Neural cell (in vitro differentiated cells): ENCODE measurements around the gene LAYN. TPM values are rescaled to one million over a fixed set of nuclear protein-coding genes. Genes with fewer than 3 reads are reported as not detected.

Experiments
- H2AFZ ChIP-seq: fragments of 200-600, 300-800 bp; sonication (generic), shearing (Covaris generic); 2 replicates; pipeline ENCODE4 v1.6.0; 2014; ENCODE audit warnings: low read depth, mild to moderate bottlenecking, antibody characterized with exemption, low read length, moderate library complexity
- H3F3A ChIP-seq: fragments of 200-600 bp; shearing (Covaris generic); 2 replicates; pipeline ENCODE4 v1.6.1; 2016; ENCODE audit warnings: mild to moderate bottlenecking, moderate library complexity, mixed read lengths, antibody characterized with exemption, low read length; ENCODE audit not compliant: insufficient read depth, poor library complexity, severe bottlenecking
- H3K27ac ChIP-seq: fragments of 200-600, 300-800 bp; sonication (generic), shearing (Covaris generic); 2 replicates; pipeline ENCODE4 v1.5.1; 2014; ENCODE audit warnings: mild to moderate bottlenecking, low read length, moderate library complexity
- H3K27me3 ChIP-seq: fragments of 300-800, 200-600 bp; sonication (generic), shearing (Covaris generic); 2 replicates; pipeline ENCODE4 v1.6.0; 2014; ENCODE audit warnings: mild to moderate bottlenecking, low read depth, low read length, moderate library complexity; ENCODE audit not compliant: insufficient read depth
- H3K36me3 ChIP-seq: fragments of 300-800, 200-600 bp; sonication (generic), shearing (Covaris generic); 2 replicates; pipeline ENCODE4 v1.5.1; 2014; ENCODE audit warnings: mild to moderate bottlenecking, antibody characterized with exemption, low read length, moderate library complexity; ENCODE audit not compliant: insufficient read depth
- H3K4me2 ChIP-seq: fragments of 300-800, 200-600 bp; sonication (generic), shearing (Covaris generic); 2 replicates; pipeline ENCODE4 v1.6.0; 2014; ENCODE audit warnings: mild to moderate bottlenecking, low read length
- H3K4me3 ChIP-seq: fragments of 300-800, 200-600 bp; sonication (generic), shearing (Covaris generic); 2 replicates; pipeline ENCODE4 v1.5.1; 2014; ENCODE audit warnings: mild to moderate bottlenecking, low read length, moderate library complexity
- H3K79me2 ChIP-seq: fragments of 200-600 bp; shearing (Covaris generic); replicated peaks from 2 replicates; pipeline ENCODE4 v1.6.0; 2014; ENCODE audit warnings: mild to moderate bottlenecking, low read length, moderate library complexity; ENCODE audit not compliant: insufficient read depth
- H3K9ac ChIP-seq: fragments of 300-800, 200-600 bp; sonication (generic), shearing (Covaris generic); 2 replicates; pipeline ENCODE4 v1.6.1; 2016; ENCODE audit warnings: mild to moderate bottlenecking, low read length, mixed read lengths
- H3K9me2 ChIP-seq: fragments of 200-600 bp; shearing (Covaris generic); 2 replicates; pipeline ENCODE4 v1.6.1; 2016; ENCODE audit warnings: mild to moderate bottlenecking, low read length, mixed read lengths; ENCODE audit not compliant: insufficient read depth
- H3K9me3 ChIP-seq: fragments of 200-600, 300-800 bp; sonication (generic), shearing (Covaris generic); 2 replicates; pipeline ENCODE4 v1.6.1; 2016; ENCODE audit warnings: mild to moderate bottlenecking, mixed run types, low read length, moderate library complexity, mixed read lengths
- H4K20me1 ChIP-seq: fragments of 200-600 bp; shearing (Covaris generic); 2 replicates; pipeline ENCODE4 v1.6.1; 2016; ENCODE audit warnings: mild to moderate bottlenecking, mixed run types; ENCODE audit not compliant: insufficient read depth
- EP300 ChIP-seq: fragments of 450-650 bp; conservative IDR thresholded peaks from 2 replicates; pipeline ENCODE4 v1.6.1; 2014; ENCODE audit warnings: antibody characterized with exemption, mild to moderate bottlenecking, moderate library complexity; ENCODE audit not compliant: poor library complexity, severe bottlenecking
- EZH2 ChIP-seq: fragments of 200-600, 300-800 bp; shearing (Covaris generic), sonication (generic); IDR thresholded peaks from 2 replicates; pipeline ENCODE4 v1.6.1; 2014; ENCODE audit warnings: antibody characterized with exemption, low read length, borderline replicate concordance, mild to moderate bottlenecking; ENCODE audit not compliant: insufficient read depth, poor library complexity, severe bottlenecking
- MXI1 ChIP-seq: fragments of 450-650 bp; conservative IDR thresholded peaks from 2 replicates; pipeline ENCODE4 v1.6.1; 2014; ENCODE audit warnings: antibody characterized with exemption, mild to moderate bottlenecking; ENCODE audit not compliant: poor library complexity, severe bottlenecking
- POLR2AphosphoS5 ChIP-seq: IDR thresholded peaks from 2 replicates; pipeline ENCODE4 v1.6.1; 2012
- RAD21 ChIP-seq: fragments of 450-650 bp; conservative IDR thresholded peaks from 2 replicates; pipeline ENCODE4 v1.6.1; 2014; ENCODE audit warnings: antibody characterized with exemption, mild to moderate bottlenecking, moderate library complexity
- SMC3 ChIP-seq: fragments of 450-650 bp; conservative IDR thresholded peaks from 2 replicates; pipeline ENCODE4 v1.6.1; 2014; ENCODE audit warnings: antibody characterized with exemption, mild to moderate bottlenecking, moderate library complexity; ENCODE audit not compliant: poor library complexity
- TAF1 ChIP-seq: IDR thresholded peaks from 2 replicates; pipeline ENCODE4 v1.6.1; 2012; ENCODE audit warnings: low read depth
- polyA plus RNA-seq: library from polyadenylated mRNA; depleted of rRNA; stranded (reverse); fragments of >200 nt; gene quantifications from 2 replicates; pipeline ENCODE4 v1.2.3, GENCODE V29; 2014
- TF ChIP-seq, protein P1 (sequence below): IDR thresholded peaks from 2 replicates; pipeline ENCODE4 v1.6.1; 2012; ENCODE audit warnings: borderline replicate concordance
- TF ChIP-seq, protein P2 (sequence below): fragments of 450-650 bp; IDR thresholded peaks from 2 replicates; pipeline ENCODE4 v1.5.1; 2014; ENCODE audit warnings: antibody characterized with exemption, mild to moderate bottlenecking, moderate library complexity; ENCODE audit not compliant: poor library complexity, severe bottlenecking

LAYN gene
- polyA plus RNA-seq, 1 donor from 2014 or later: not detected

DNA sequence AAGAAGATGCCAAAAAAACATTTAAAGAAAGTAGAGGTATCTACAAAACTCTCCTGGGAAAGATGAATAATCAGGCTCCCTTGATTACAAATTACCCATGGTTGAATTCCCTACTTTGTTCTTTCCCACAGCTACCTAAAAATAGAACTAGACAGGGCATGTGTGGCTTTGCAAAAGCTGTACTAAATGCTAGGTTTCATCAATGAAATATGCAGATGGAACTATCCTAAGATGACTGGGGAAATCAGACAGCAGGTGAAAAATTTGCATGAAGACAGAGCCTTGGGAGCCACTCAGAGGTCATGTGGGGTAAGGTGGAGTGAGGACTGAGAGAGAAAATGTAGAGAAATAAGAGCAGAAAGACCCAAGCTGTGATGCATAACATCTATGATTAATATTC is 14.7 kb downstream of the LAYN start:
- H2AFZ ChIP-seq: no peak overlapping the region
- H4K20me1 ChIP-seq: no peaks in the 10 kb centered on the region
- TF ChIP-seq TAF1 (no peak), MXI1 (no peak), EZH2 (no peak), SMC3 (no peak), EP300 (no peak), RAD21 (no peak), POLR2AphosphoS5 (no peak)
- TF ChIP-seq, protein P1, sequence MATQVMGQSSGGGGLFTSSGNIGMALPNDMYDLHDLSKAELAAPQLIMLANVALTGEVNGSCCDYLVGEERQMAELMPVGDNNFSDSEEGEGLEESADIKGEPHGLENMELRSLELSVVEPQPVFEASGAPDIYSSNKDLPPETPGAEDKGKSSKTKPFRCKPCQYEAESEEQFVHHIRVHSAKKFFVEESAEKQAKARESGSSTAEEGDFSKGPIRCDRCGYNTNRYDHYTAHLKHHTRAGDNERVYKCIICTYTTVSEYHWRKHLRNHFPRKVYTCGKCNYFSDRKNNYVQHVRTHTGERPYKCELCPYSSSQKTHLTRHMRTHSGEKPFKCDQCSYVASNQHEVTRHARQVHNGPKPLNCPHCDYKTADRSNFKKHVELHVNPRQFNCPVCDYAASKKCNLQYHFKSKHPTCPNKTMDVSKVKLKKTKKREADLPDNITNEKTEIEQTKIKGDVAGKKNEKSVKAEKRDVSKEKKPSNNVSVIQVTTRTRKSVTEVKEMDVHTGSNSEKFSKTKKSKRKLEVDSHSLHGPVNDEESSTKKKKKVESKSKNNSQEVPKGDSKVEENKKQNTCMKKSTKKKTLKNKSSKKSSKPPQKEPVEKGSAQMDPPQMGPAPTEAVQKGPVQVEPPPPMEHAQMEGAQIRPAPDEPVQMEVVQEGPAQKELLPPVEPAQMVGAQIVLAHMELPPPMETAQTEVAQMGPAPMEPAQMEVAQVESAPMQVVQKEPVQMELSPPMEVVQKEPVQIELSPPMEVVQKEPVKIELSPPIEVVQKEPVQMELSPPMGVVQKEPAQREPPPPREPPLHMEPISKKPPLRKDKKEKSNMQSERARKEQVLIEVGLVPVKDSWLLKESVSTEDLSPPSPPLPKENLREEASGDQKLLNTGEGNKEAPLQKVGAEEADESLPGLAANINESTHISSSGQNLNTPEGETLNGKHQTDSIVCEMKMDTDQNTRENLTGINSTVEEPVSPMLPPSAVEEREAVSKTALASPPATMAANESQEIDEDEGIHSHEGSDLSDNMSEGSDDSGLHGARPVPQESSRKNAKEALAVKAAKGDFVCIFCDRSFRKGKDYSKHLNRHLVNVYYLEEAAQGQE: no peak
- TF ChIP-seq, protein P2, sequence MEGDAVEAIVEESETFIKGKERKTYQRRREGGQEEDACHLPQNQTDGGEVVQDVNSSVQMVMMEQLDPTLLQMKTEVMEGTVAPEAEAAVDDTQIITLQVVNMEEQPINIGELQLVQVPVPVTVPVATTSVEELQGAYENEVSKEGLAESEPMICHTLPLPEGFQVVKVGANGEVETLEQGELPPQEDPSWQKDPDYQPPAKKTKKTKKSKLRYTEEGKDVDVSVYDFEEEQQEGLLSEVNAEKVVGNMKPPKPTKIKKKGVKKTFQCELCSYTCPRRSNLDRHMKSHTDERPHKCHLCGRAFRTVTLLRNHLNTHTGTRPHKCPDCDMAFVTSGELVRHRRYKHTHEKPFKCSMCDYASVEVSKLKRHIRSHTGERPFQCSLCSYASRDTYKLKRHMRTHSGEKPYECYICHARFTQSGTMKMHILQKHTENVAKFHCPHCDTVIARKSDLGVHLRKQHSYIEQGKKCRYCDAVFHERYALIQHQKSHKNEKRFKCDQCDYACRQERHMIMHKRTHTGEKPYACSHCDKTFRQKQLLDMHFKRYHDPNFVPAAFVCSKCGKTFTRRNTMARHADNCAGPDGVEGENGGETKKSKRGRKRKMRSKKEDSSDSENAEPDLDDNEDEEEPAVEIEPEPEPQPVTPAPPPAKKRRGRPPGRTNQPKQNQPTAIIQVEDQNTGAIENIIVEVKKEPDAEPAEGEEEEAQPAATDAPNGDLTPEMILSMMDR: no peak
- no peak overlapping the region for H3K27ac ChIP-seq
- H3K36me3 ChIP-seq: no peaks in the 10 kb centered on the region
- no peaks in the 10 kb centered on the region for H3F3A ChIP-seq
- H3K79me2 ChIP-seq: no peaks in the 10 kb centered on the region
- H3K9ac ChIP-seq: no peak overlapping the region
- no peak overlapping the region for H3K4me2 ChIP-seq
- H3K27me3 ChIP-seq: no peaks in the 10 kb centered on the region
- H3K9me3 ChIP-seq: no peaks in the 10 kb centered on the region
- no peaks in the 10 kb centered on the region for H3K9me2 ChIP-seq
- H3K4me3 ChIP-seq: no peak overlapping the region

DNA sequence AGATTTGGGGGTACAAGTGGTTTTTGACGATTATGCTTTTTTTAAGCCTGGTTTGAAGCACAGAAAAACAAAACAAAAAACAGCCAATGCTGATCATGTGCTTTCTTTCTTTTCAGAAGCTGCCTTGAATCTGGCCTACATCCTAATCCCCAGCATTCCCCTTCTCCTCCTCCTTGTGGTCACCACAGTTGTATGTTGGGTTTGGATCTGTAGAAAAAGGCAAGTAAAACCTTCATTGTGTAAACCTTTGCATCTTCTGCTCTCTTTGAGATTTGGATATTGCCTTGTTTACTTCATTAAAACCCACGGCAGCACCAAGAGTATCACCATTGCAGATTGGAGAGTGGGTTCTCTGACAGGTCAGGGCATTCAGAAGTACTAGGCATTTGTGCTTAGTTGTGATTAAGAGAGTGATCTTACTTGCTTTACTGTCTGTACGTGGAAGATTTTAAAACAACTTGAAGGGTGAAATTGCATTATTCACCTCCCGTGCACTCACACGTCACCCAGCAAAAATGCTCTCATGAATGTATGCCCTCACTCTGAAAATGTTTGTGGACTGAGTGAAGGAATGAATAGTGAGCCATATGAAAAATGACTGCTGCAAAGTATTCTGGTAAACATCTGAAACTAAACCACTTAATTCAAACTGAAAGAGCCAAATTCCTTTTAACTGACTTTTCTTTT is 17.0 kb downstream of the LAYN start:
- Histone ChIP-seq H3F3A (no peaks in the 10 kb centered on the region), H3K27me3 (no peaks in the 10 kb centered on the region), H3K79me2 (no peaks in the 10 kb centered on the region), H3K4me2 (no peak overlapping the region), H3K9ac (no peak overlapping the region), H3K9me2 (no peaks in the 10 kb centered on the region), H4K20me1 (no peaks in the 10 kb centered on the region), H2AFZ (no peak overlapping the region), H3K27ac (no peak overlapping the region), H3K36me3 (no peaks in the 10 kb centered on the region), H3K9me3 (no peaks in the 10 kb centered on the region), H3K4me3 (no peak overlapping the region)
- TF ChIP-seq EP300 (no peak), TAF1 (no peak), MXI1 (no peak)
- TF ChIP-seq, protein P2: no peak
